A549 (cell line): ENCODE data around the gene SFXN1. TPM values are rescaled to one million over a fixed set of nuclear protein-coding genes. Genes with fewer than 3 reads are reported as not detected.

Experiments
- ATAC-seq, 2 experiments: fragments of 200-7000 bp in 1 of 2; fragments of >200 bp in 1 of 2; cut with Nextera tagmentation in 1 of 2; cut with Tn5 transposase in 1 of 2; 3 replicates each; pipeline versions ENCODE4 v1.8.0 to v1.9.1; 2018 to 2020; ENCODE audit warnings: mild to moderate bottlenecking in 1 of 2, moderate library complexity in 1 of 2
- CTCF ChIA-PET: fragments of 300-600 bp; sonication (Branson Sonifier 250); formaldehyde crosslinking; extraction: SDS; loops from one replicate; lab custom pipeline; 2021; ENCODE audit warnings: antibody characterized with exemption, inconsistent platforms; lab: Yijun Ruan, JAX
- POLR2A ChIA-PET: fragments of 350-600 bp; formaldehyde crosslinking; extraction: SDS; loops from one replicate; lab custom pipeline; 2021; ENCODE audit warnings: antibody characterized with exemption, inconsistent platforms; lab: Yijun Ruan, JAX
- DNase-seq, 2 experiments: peaks; one replicate each; pipeline versions ENCODE4 v3.0.0 to v3.0.0-alpha.2; 2011 to 2016; ENCODE audit warnings: low read depth in 1 of 2, low spot score in 1 of 2
- FAIRE-seq: peaks from 2 replicates; lab custom pipeline; 2011; peaks lifted over from hg19 to GRCh38; lab: Jason Lieb, UNC
- H3K27ac ChIP-seq, 2 experiments: fragments of >200 bp; sonication (Bioruptor Twin); formaldehyde crosslinking; 3 replicates each; pipeline ENCODE4 v1.5.1; 2016 to 2017
- H3K4me1 ChIP-seq: fragments of >200 bp; sonication (Bioruptor Twin); formaldehyde crosslinking; 3 replicates; pipeline ENCODE4 v1.6.1; 2016
- H3K4me2 ChIP-seq: fragments of >200 bp; sonication (Bioruptor Twin); formaldehyde crosslinking; 3 replicates; pipeline ENCODE4 v1.6.1; 2016
- H3K4me3 ChIP-seq: fragments of >200 bp; sonication (Bioruptor Twin); formaldehyde crosslinking; 3 replicates; pipeline ENCODE4 v1.5.1; 2016
- H3K9me3 ChIP-seq: fragments of >200 bp; sonication (Bioruptor Twin); formaldehyde crosslinking; 3 replicates; pipeline ENCODE4 v1.6.1; 2016
- ATOH8 ChIP-seq: fragments of 250-450 bp; sonication (Bioruptor Pico); IDR thresholded peaks from 2 replicates; pipeline ENCODE4 v1.5.0; 2020; ENCODE audit warnings: low read depth, mild to moderate bottlenecking, moderate library complexity
- BCL3 ChIP-seq: fragments of >200 bp; sonication (Bioruptor Twin); formaldehyde crosslinking; IDR thresholded peaks from 3 replicates; pipeline ENCODE4 v1.6.1; 2016
- CHD4 ChIP-seq: fragments of 200-600 bp; sonication (generic); IDR thresholded peaks from 2 replicates; pipeline ENCODE4 v1.6.1; 2016; ENCODE audit warnings: antibody characterized with exemption, mild to moderate bottlenecking, borderline replicate concordance
- EHF ChIP-seq: fragments of 250-450 bp; sonication (Bioruptor Pico); IDR thresholded peaks from 2 replicates; pipeline ENCODE4 v1.5.0; 2020; ENCODE audit warnings: mild to moderate bottlenecking
- EHMT2 ChIP-seq: fragments of 200-600 bp; sonication (generic); IDR thresholded peaks from 2 replicates; pipeline ENCODE4 v1.6.1; 2016; ENCODE audit warnings: antibody characterized with exemption, low read depth, mild to moderate bottlenecking, moderate library complexity
- ELK1 ChIP-seq: fragments of 150-350 bp; IDR thresholded peaks from 2 replicates; pipeline ENCODE4 v1.6.1; 2014; ENCODE audit warnings: low read depth, mild to moderate bottlenecking, low read length
- EP300 ChIP-seq, 2 experiments: fragments of >200 bp; sonication (Bioruptor Twin); formaldehyde crosslinking; IDR thresholded peaks; 2 replicates in 1 of 2; 3 replicates in 1 of 2; pipeline ENCODE4 v1.6.1; 2016 to 2017
- FOSB ChIP-seq: fragments of 250-450 bp; sonication (Bioruptor Pico); IDR thresholded peaks from 2 replicates; pipeline ENCODE4 v1.5.0; 2020; ENCODE audit warnings: mild to moderate bottlenecking, moderate library complexity
- FOSL2 ChIP-seq, 2 experiments: fragments of 450-650 bp in 1 of 2; fragments of >200 bp in 1 of 2; sonication (Bioruptor Twin) in 1 of 2; formaldehyde crosslinking; IDR thresholded peaks; 2 replicates each; pipeline versions ENCODE4 v1.5.0 to v1.6.1; 2016 to 2020; ENCODE audit warnings: mild to moderate bottlenecking in 1 of 2, moderate library complexity in 1 of 2
- HMGXB4 ChIP-seq: fragments of 250-450 bp; sonication (Bioruptor Pico); IDR thresholded peaks from 2 replicates; pipeline ENCODE4 v1.5.0; 2021; ENCODE audit warnings: mild to moderate bottlenecking, moderate library complexity, borderline replicate concordance
- HOXB13 ChIP-seq: fragments of 250-450 bp; sonication (Bioruptor Pico); IDR thresholded peaks from 2 replicates; pipeline ENCODE4 v1.5.0; 2020; ENCODE audit warnings: low read depth, mild to moderate bottlenecking, moderate library complexity
- HOXB5 ChIP-seq: fragments of 250-450 bp; sonication (Bioruptor Pico); IDR thresholded peaks from 2 replicates; pipeline ENCODE4 v1.5.0; 2020; ENCODE audit warnings: mild to moderate bottlenecking, moderate library complexity
- JUN ChIP-seq, 2 experiments: fragments of >200 bp; sonication (Bioruptor Twin); formaldehyde crosslinking; IDR thresholded peaks; 2 replicates in 1 of 2; 3 replicates in 1 of 2; pipeline ENCODE4 v1.6.1; 2016 to 2017
- KDM5A ChIP-seq: fragments of 200-600 bp; sonication (generic); IDR thresholded peaks from 2 replicates; pipeline ENCODE4 v1.6.1; 2016; ENCODE audit warnings: antibody characterized with exemption, mild to moderate bottlenecking
- MAX ChIP-seq: IDR thresholded peaks from 2 replicates; pipeline ENCODE4 v1.6.1; 2012
- NPAS2 ChIP-seq: fragments of 250-450 bp; sonication (Bioruptor Pico); IDR thresholded peaks from 2 replicates; pipeline ENCODE4 v1.8.0; 2022; ENCODE audit warnings: mild to moderate bottlenecking, moderate library complexity, borderline replicate concordance
- POLR2A ChIP-seq: IDR thresholded peaks from 2 replicates; pipeline ENCODE4 v1.6.1; 2012; ENCODE audit warnings: mild to moderate bottlenecking, low read length
- RAD21 ChIP-seq, 2 experiments: fragments of >200 bp in 1 of 2; sonication (Bioruptor Twin) in 1 of 2; formaldehyde crosslinking in 1 of 2; IDR thresholded peaks in 1 of 2; conservative IDR thresholded peaks in 1 of 2; 2 replicates in 1 of 2; 3 replicates in 1 of 2; pipeline ENCODE4 v1.6.1; 2012 to 2018; ENCODE audit warnings: inconsistent platforms in 1 of 2
- RARB ChIP-seq: fragments of 250-450 bp; sonication (Bioruptor Pico); IDR thresholded peaks from 2 replicates; pipeline ENCODE4 v1.8.0; 2021; ENCODE audit warnings: mild to moderate bottlenecking, moderate library complexity
- RCOR1 ChIP-seq: fragments of 150-350 bp; IDR thresholded peaks from 2 replicates; pipeline ENCODE4 v1.6.1; 2014; ENCODE audit warnings: antibody characterized with exemption, low read length, low read depth
- RNF2 ChIP-seq: fragments of 200-600 bp; sonication (generic); IDR thresholded peaks from 2 replicates; pipeline ENCODE4 v1.6.1; 2016; ENCODE audit warnings: low read depth, mild to moderate bottlenecking, antibody characterized with exemption, moderate library complexity, borderline replicate concordance
- SMC3 ChIP-seq: fragments of >200 bp; sonication (Bioruptor Twin); formaldehyde crosslinking; IDR thresholded peaks from 3 replicates; pipeline ENCODE4 v1.6.1; 2018; ENCODE audit warnings: inconsistent platforms
- SREBF2 ChIP-seq: fragments of 450-650 bp; IDR thresholded peaks from 2 replicates; pipeline ENCODE4 v1.6.1; 2014; ENCODE audit warnings: mild to moderate bottlenecking, moderate library complexity
- TFCP2L1 ChIP-seq: fragments of 250-450 bp; sonication (Bioruptor Pico); IDR thresholded peaks from 2 replicates; pipeline ENCODE4 v1.5.0; 2021; ENCODE audit warnings: mild to moderate bottlenecking
- ZC3H11A ChIP-seq: fragments of 450-650 bp; IDR thresholded peaks from 2 replicates; pipeline ENCODE4 v1.6.1; 2014; ENCODE audit warnings: antibody characterized with exemption, mild to moderate bottlenecking
- WGBS: methylation state at CpG from one replicate; pipeline ENCODE4 v1.1.6; 2017; ENCODE audit errors: missing lambda C conversion rate; 5-methylcytosine and 5-hydroxymethylcytosine counted together
- polyA plus RNA-seq, 4 experiments: library from polyadenylated mRNA; depleted of rRNA in 3 of 4; stranded (reverse); fragments of >200 nt; fragmentation: RNase III in 1 of 4; extraction: RNeasy Plus Mini Kit Qiagen cat#74134 plus additional on column Dnase treatment in 1 of 4; gene quantifications; 2 replicates in 3 of 4; 3 replicates in 1 of 4; pipeline ENCODE4 v1.2.3, GENCODE V29; 2011 to 2017
- TF ChIP-seq, protein P1 (sequence below): fragments of >200 bp; sonication (Bioruptor Twin); formaldehyde crosslinking; IDR thresholded peaks from 2 replicates; pipeline ENCODE4 v1.6.1; 2016
- TF ChIP-seq, protein P2 (sequence below): IDR thresholded peaks from 2 replicates; pipeline ENCODE4 v1.6.1; 2012

SFXN1 gene
- polyA plus RNA-seq, 2 of the 4 experiments (the other 2 are of a cell fraction): 79.6 to 190 TPM

DNA sequence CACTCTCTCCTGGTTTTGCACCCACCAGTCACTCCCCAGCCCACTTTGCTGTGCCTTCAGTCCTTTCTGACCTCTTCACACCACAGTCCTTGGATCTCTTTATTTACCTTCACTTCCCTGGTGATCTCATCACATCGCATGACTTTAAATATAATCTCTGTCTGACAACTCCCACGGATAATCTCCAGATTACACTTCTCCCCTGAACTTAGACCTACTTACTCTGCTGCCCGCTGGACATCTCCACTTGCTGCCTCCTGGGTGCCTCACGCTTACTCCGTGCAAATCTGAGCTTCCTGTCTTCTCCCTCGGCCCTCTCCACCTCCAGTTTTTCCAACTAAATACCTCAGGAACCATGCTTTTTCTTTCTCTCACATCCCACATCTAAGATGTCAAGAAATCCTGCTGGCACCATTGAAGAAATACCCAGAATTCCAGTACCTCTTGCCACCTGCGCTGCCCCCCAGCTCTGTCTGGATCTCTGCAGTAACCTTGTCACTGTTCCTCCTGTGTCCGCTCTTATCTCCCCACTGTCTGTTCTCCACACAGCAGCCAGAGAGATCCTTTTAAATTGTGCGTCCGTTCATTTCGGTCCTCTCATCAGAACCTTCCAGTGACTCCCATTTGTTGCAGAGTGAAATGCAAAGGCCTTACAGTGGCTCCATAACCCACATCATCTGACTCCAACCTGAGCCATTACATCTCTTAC lies 9.3 kb downstream of the SFXN1 start:
- TF ChIP-seq ZC3H11A: no peak
- TF ChIP-seq RARB: no peak
- TF ChIP-seq NPAS2 (CRISPR knock-in tag): no peak
- TF ChIP-seq, protein P1, sequence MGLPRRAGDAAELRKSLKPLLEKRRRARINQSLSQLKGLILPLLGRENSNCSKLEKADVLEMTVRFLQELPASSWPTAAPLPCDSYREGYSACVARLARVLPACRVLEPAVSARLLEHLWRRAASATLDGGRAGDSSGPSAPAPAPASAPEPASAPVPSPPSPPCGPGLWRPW: no peak
- no peak for TF ChIP-seq SREBF2
- TF ChIP-seq SMC3: no peak
- no peak for TF ChIP-seq KDM5A
- TF ChIP-seq EHF (CRISPR knock-in tag): no peak
- no peak for TF ChIP-seq EHMT2
- no peak for TF ChIP-seq ATOH8 (CRISPR knock-in tag)
- no peak for TF ChIP-seq HOXB5 (CRISPR knock-in tag)
- TF ChIP-seq CHD4: no peak
- TF ChIP-seq EP300 (IDR thresholded peaks at IDR 0.05): no peak
- TF ChIP-seq ELK1: no peak
- TF ChIP-seq, protein P2, sequence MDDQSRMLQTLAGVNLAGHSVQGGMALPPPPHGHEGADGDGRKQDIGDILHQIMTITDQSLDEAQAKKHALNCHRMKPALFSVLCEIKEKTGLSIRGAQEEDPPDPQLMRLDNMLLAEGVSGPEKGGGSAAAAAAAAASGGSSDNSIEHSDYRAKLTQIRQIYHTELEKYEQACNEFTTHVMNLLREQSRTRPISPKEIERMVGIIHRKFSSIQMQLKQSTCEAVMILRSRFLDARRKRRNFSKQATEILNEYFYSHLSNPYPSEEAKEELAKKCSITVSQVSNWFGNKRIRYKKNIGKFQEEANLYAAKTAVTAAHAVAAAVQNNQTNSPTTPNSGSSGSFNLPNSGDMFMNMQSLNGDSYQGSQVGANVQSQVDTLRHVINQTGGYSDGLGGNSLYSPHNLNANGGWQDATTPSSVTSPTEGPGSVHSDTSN: no peak
- TF ChIP-seq MAX: no peak
- TF ChIP-seq FOSL2 (IDR thresholded peaks at IDR 0.05): no peak
- TF ChIP-seq FOSL2 (CRISPR knock-in tag; IDR thresholded peaks at IDR 0.05): no peak
- TF ChIP-seq FOSB (CRISPR knock-in tag): no peak
- TF ChIP-seq RAD21 (conservative IDR thresholded peaks at IDR 0.05 in 1 of 2, IDR thresholded peaks at IDR 0.05 in 1 of 2): no peak
- TF ChIP-seq HOXB13: no peak
- TF ChIP-seq, all 56 proteins: peak for 0
- ATAC-seq (no peak), DNase-seq (no peak), FAIRE-seq (no peak)
- no peak overlapping the region for H3K27ac ChIP-seq
- no peaks in the 10 kb centered on the region for H3K9me3 ChIP-seq
- H3K4me3 ChIP-seq: no peak overlapping the region
- H3K4me1 ChIP-seq: peaks cover 6% of the 10 kb centered on the region; the same call in 2 of the 3 replicates
- 92% methylated on average over 11 of the region's 11 CpGs for WGBS
- ChIA-PET CTCF (interaction anchor here (2.3 to 3.5 kb wide), 2 partner anchors 23 to 46 kb away, joined by 6 to 11 read pairs; no protein-coding TSS in a partner anchor), POLR2A (no interaction called here)
- no peak overlapping the region for H3K4me2 ChIP-seq

GRCh38 chr5:175489693-175490443 lies 11.5 kb downstream of the SFXN1 start:
- no peak for FAIRE-seq

More at GRCh38 chr5:175489693-175490443, 11.5 kb downstream of the SFXN1 start:
- 92% methylated on average over 6 of the region's 6 CpGs for WGBS
- CTCF ChIA-PET: interaction anchor here (2.3 to 3.5 kb wide), 2 partner anchors 25 to 44 kb away, joined by 6 to 11 read pairs; no protein-coding TSS in a partner anchor
- peaks cover 22% of the 10 kb centered on the region for H3K4me1 ChIP-seq
- H3K27ac ChIP-seq: no peak overlapping the region
- no peak overlapping the region for H3K4me3 ChIP-seq
- no peak for TF ChIP-seq POLR2A
- no peak for TF ChIP-seq TFCP2L1
- no peak for TF ChIP-seq CHD4
- TF ChIP-seq HOXB5 (CRISPR knock-in tag): no peak
- TF ChIP-seq RNF2: no peak
- TF ChIP-seq EP300 (IDR thresholded peaks at IDR 0.05): no peak
- TF ChIP-seq SMC3: no peak
- no peak for TF ChIP-seq BCL3
- no peak for TF ChIP-seq JUN (IDR thresholded peaks at IDR 0.05)
- TF ChIP-seq, protein P1: no peak
- TF ChIP-seq HMGXB4 (CRISPR knock-in tag): no peak
- no peak for TF ChIP-seq RCOR1
- TF ChIP-seq, all 56 proteins: peak for 0
- ATAC-seq (no peak), DNase-seq (no peak)
- Histone ChIP-seq H3K4me2 (no peak overlapping the region), H3K9me3 (no peaks in the 10 kb centered on the region)
- POLR2A ChIA-PET: interaction anchor here (1.1 kb wide), 1 partner anchor 10 kb away, joined by 3 read pairs; no protein-coding TSS in a partner anchor
